Measurements from ENCODE around the gene SLC5A1. TPM values are rescaled to one million over a fixed set of nuclear protein-coding genes. Genes with fewer than 3 reads are reported as not detected.

The SLC5A1 gene
- total RNA-seq, 1 experiment from 2014 or later: not detected

- Mint-ChIP-seq H3K27ac (no peak overlapping the region), H3K9me3 (no peaks in the 10 kb centered on the region), H3K4me1 (no peaks in the 10 kb centered on the region), H3K36me3 (no peaks in the 10 kb centered on the region), H3K27me3 (ENCODE audit: low read depth) (no peaks in the 10 kb centered on the region; the same call in 1 of the 2 replicates), H3K4me3 (no peak overlapping the region)
- ChIA-PET CTCF (interaction anchor here (0.5 to 4.1 kb wide), 3 partner anchors 12 to 106 kb away, joined by 3 to 30 read pairs (median 6); no protein-coding TSS in a partner anchor), POLR2A (no interaction called here)
- DNase-seq (ENCODE audit: low spot score): no peak
- no peak for ATAC-seq
- TF ChIP-seq ZMAT4 (CRISPR knock-in tag; IDR thresholded peaks at IDR 0.05) (no peak), ZNF423 (CRISPR knock-in tag; IDR thresholded peaks at IDR 0.05) (no peak), CBFB (CRISPR knock-in tag; IDR thresholded peaks at IDR 0.05; ENCODE audit: low read depth) (no peak), TP53 (CRISPR knock-in tag; IDR thresholded peaks at IDR 0.05) (no peak), ATF6 (CRISPR knock-in tag; IDR thresholded peaks at IDR 0.05) (no peak), CREB1 (CRISPR knock-in tag; IDR thresholded peaks at IDR 0.05) (no peak), ZNF317 (CRISPR knock-in tag; IDR thresholded peaks at IDR 0.05; ENCODE audit: borderline replicate concordance, low read depth) (no peak), NFYB (CRISPR knock-in tag; conservative IDR thresholded peaks at IDR 0.05; ENCODE audit: low read depth) (no peak), MLX (CRISPR knock-in tag; IDR thresholded peaks at IDR 0.05) (no peak), ETV6 (CRISPR knock-in tag; IDR thresholded peaks at IDR 0.05) (no peak), ZNF138 (CRISPR knock-in tag; conservative IDR thresholded peaks at IDR 0.05) (no peak), ZBTB21 (CRISPR knock-in tag; IDR thresholded peaks at IDR 0.05; ENCODE audit: borderline replicate concordance) (no peak), IRF2 (CRISPR knock-in tag; IDR thresholded peaks at IDR 0.05; ENCODE audit: borderline replicate concordance, low read depth) (no peak), CTCF (IDR thresholded peaks at IDR 0.05) (no peak), NFE2L1 (CRISPR knock-in tag; IDR thresholded peaks at IDR 0.05) (no peak), PREB (CRISPR knock-in tag; IDR thresholded peaks at IDR 0.05; ENCODE audit: borderline replicate concordance) (no peak), FOXK1 (CRISPR knock-in tag; IDR thresholded peaks at IDR 0.05) (no peak), SMAD3 (CRISPR knock-in tag; IDR thresholded peaks at IDR 0.05; ENCODE audit: borderline replicate concordance) (no peak)
Observed at GRCh38 chr22:32075997-32076760, 33.1 kb downstream of the SLC5A1 start.

GRCh38 chr22:32076761-32077084 is 33.7 kb downstream of the SLC5A1 start:
- H3K27me3 Mint-ChIP-seq (ENCODE audit: low read depth): no peaks in the 10 kb centered on the region; the same call in 1 of the 2 replicates
- no peaks in the 10 kb centered on the region for H3K9me3 Mint-ChIP-seq
- ChIA-PET POLR2A (no interaction called here), CTCF (interaction anchor here (0.5 to 4.1 kb wide), 3 partner anchors 12 to 106 kb away, joined by 3 to 30 read pairs (median 6); no protein-coding TSS in a partner anchor)
- no peaks in the 10 kb centered on the region for H3K4me1 Mint-ChIP-seq
- DNase-seq (ENCODE audit: low spot score) (no peak), ATAC-seq (no peak)
- no peak overlapping the region for H3K27ac Mint-ChIP-seq
- no peak overlapping the region for H3K4me3 Mint-ChIP-seq
- TF ChIP-seq STAT6 (CRISPR knock-in tag; conservative IDR thresholded peaks at IDR 0.05; ENCODE audit: low read depth): no peak
- no peak for TF ChIP-seq CDX4 (CRISPR knock-in tag; IDR thresholded peaks at IDR 0.05; ENCODE audit: borderline replicate concordance)
- no peak for TF ChIP-seq E2F4 (CRISPR knock-in tag; IDR thresholded peaks at IDR 0.05; ENCODE audit: borderline replicate concordance, low read depth)
- H3K36me3 Mint-ChIP-seq: no peaks in the 10 kb centered on the region

Data from WTC11 (cell line).